Glutamatergic neuron (in vitro differentiated cells): ENCODE results near the gene C13orf46. TPM values are rescaled to one million over a fixed set of nuclear protein-coding genes. Genes with fewer than 3 reads are reported as not detected.

Experiments
- DNase-seq: peaks from one replicate; pipeline ENCODE4 v3.0.0; 2022
- H3K27ac Mint-ChIP-seq: one replicate; pipeline ENCODE4 v1.8.0; 2020; ENCODE audit warnings: mild to moderate bottlenecking, mixed read lengths, inconsistent platforms; ENCODE audit not compliant: unreplicated experiment
- H3K27me3 Mint-ChIP-seq: one replicate; pipeline ENCODE4 v1.8.0; 2020; ENCODE audit warnings: mild to moderate bottlenecking, moderate library complexity, mixed read lengths, inconsistent platforms; ENCODE audit not compliant: unreplicated experiment
- H3K36me3 Mint-ChIP-seq: one replicate; pipeline ENCODE4 v1.8.0; 2020; ENCODE audit warnings: mild to moderate bottlenecking, mixed read lengths, inconsistent platforms; ENCODE audit not compliant: unreplicated experiment
- H3K4me1 Mint-ChIP-seq: one replicate; pipeline ENCODE4 v1.8.0; 2020; ENCODE audit warnings: mild to moderate bottlenecking, low read depth, mixed read lengths, inconsistent platforms; ENCODE audit not compliant: unreplicated experiment
- H3K4me3 Mint-ChIP-seq: one replicate; pipeline ENCODE4 v1.8.0; 2020; ENCODE audit warnings: mild to moderate bottlenecking, mixed read lengths, inconsistent platforms; ENCODE audit not compliant: unreplicated experiment
- H3K9me3 Mint-ChIP-seq: one replicate; pipeline ENCODE4 v1.8.0; 2020; ENCODE audit warnings: mild to moderate bottlenecking, moderate library complexity, mixed read lengths, inconsistent platforms; ENCODE audit not compliant: unreplicated experiment
- CTCF ChIP-seq: fragments of 200-600 bp; sonication (generic); IDR thresholded peaks from one replicate; pipeline ENCODE4 v1.5.0; 2021; ENCODE audit not compliant: partially characterized antibody, unreplicated experiment
- long read RNA-seq: library from polyadenylated mRNA; unstranded; transcript quantifications from one replicate; pipeline ENCODE4 v2.0.0, GENCODE V29; 2020; ENCODE audit not compliant: unreplicated experiment
- total RNA-seq: library from RNA; stranded (reverse); fragmentation: NEBNext Ultra II Directional; extraction: Animal tissue kit (Norgen Biotek cat#: 25700); gene quantifications from one replicate; pipeline ENCODE4 v1.2.1, GENCODE V29; 2021; ENCODE audit not compliant: unreplicated experiment

The C13orf46 gene
- 0.71 TPM for total RNA-seq
- long read RNA-seq = 0 reads

GRCh38 chr13:113973218-113974164 is at the start of gene C13orf46:
C13orf46 (minus strand) TSS chr13:113974076; CDS start chr13:113973997, 79 bp downstream.
- Mint-ChIP-seq H3K27me3 (peaks cover 7% of the 10 kb centered on the region), H3K27ac (no peak within 1 kb of the TSS), H3K4me3 (no peak within 1 kb of the TSS), H3K4me1 (no peaks in the 10 kb centered on the region), H3K36me3 (no peaks in the 10 kb centered on the region), H3K9me3 (peaks cover 5% of the 10 kb centered on the region)
- TF ChIP-seq CTCF = no peak
- DNase-seq = peak; percentile 9

GRCh38 chr13:114022876-114023275 is 49.0 kb upstream of the C13orf46 start:
- TF ChIP-seq CTCF = no peak
- H3K27ac Mint-ChIP-seq = no peak overlapping the region
- H3K36me3 Mint-ChIP-seq = no peaks in the 10 kb centered on the region
- no peak overlapping the region for H3K4me3 Mint-ChIP-seq
- peaks cover 13% of the 10 kb centered on the region for H3K4me1 Mint-ChIP-seq
- DNase-seq = peak; percentile 9
- H3K9me3 Mint-ChIP-seq = peaks cover 7% of the 10 kb centered on the region
- peaks cover 7% of the 10 kb centered on the region for H3K27me3 Mint-ChIP-seq

- Mint-ChIP-seq H3K9me3 (peaks cover 7% of the 10 kb centered on the region), H3K36me3 (no peaks in the 10 kb centered on the region), H3K4me1 (peaks cover 13% of the 10 kb centered on the region), H3K27ac (no peak overlapping the region), H3K4me3 (no peak overlapping the region), H3K27me3 (peaks cover 7% of the 10 kb centered on the region)
- DNase-seq = peak; percentile 12
- no peak for TF ChIP-seq CTCF
Measured at GRCh38 chr13:114022309-114022669, 48.4 kb upstream of the C13orf46 start.

- DNase-seq = peak; percentile 8
- no peaks in the 10 kb centered on the region for H3K36me3 Mint-ChIP-seq
- H3K4me3 Mint-ChIP-seq = no peak overlapping the region
- no peak for TF ChIP-seq CTCF
- H3K27ac Mint-ChIP-seq = no peak overlapping the region
- H3K27me3 Mint-ChIP-seq = peaks cover 5% of the 10 kb centered on the region
- H3K4me1 Mint-ChIP-seq = peaks cover 11% of the 10 kb centered on the region
- peaks cover 5% of the 10 kb centered on the region for H3K9me3 Mint-ChIP-seq
Measured at GRCh38 chr13:114021464-114022308, 47.8 kb upstream of the C13orf46 start.
